H1 (cell line): ENCODE measurements around the gene EEPD1. TPM values are rescaled to one million over a fixed set of nuclear protein-coding genes. Genes with fewer than 3 reads are reported as not detected.

Experiments used
- CTCF ChIA-PET: fragments of 300-600 bp; sonication (Branson Sonifier 250); formaldehyde crosslinking; loops from one replicate; lab custom pipeline; 2021; ENCODE audit not compliant: partially characterized antibody; lab: Charles Lee
- POLR2A ChIA-PET: fragments of 300-600 bp; sonication (Branson Sonifier 250); formaldehyde crosslinking; loops from one replicate; lab custom pipeline; 2021; ENCODE audit warnings: inconsistent platforms; ENCODE audit not compliant: partially characterized antibody; lab: Charles Lee
- DNase-seq, 2 experiments: peaks; one replicate each; pipeline versions ENCODE4 v3.0.0 to v3.0.0-alpha.2; 2010 to 2022; ENCODE audit warnings: low spot score in 2 of 2, low read depth in 1 of 2, mixed read lengths in 1 of 2
- FAIRE-seq: peaks from 2 replicates; lab custom pipeline; 2011; peaks lifted over from hg19 to GRCh38; lab: Jason Lieb, UNC
- H2AFZ ChIP-seq: 2 replicates; pipeline ENCODE4 v1.8.1; 2012; ENCODE audit warnings: low read length, inconsistent platforms
- H2AK5ac ChIP-seq: 2 replicates; pipeline ENCODE4 v1.6.1; 2013; ENCODE audit warnings: low read depth, low read length
- H2BK120ac ChIP-seq: replicated peaks from 2 replicates; pipeline ENCODE3; 2013; ENCODE audit warnings: low read depth, low read length, inconsistent platforms
- H2BK12ac ChIP-seq: 2 replicates; pipeline ENCODE4 v1.6.1; 2013; ENCODE audit warnings: low read depth, low read length
- H2BK15ac ChIP-seq: 2 replicates; pipeline ENCODE4 v1.6.1; 2013; ENCODE audit warnings: low read length
- H2BK20ac ChIP-seq: 2 replicates; pipeline ENCODE4 v1.6.1; 2013; ENCODE audit warnings: low read length
- H2BK5ac ChIP-seq: 2 replicates; pipeline ENCODE4 v1.6.1; 2013; ENCODE audit warnings: low read depth, low read length
- H3K14ac ChIP-seq: 2 replicates; pipeline ENCODE4 v1.6.1; 2013; ENCODE audit warnings: inconsistent platforms; ENCODE audit not compliant: insufficient read length
- H3K18ac ChIP-seq: 2 replicates; pipeline ENCODE4 v1.6.1; 2013; ENCODE audit warnings: low read length; ENCODE audit errors: extremely low read depth
- H3K23ac ChIP-seq: 2 replicates; pipeline ENCODE4 v1.6.1; 2013; ENCODE audit warnings: inconsistent platforms; ENCODE audit not compliant: insufficient read length
- H3K23me2 ChIP-seq: 2 replicates; pipeline ENCODE4 v1.6.1; 2013; ENCODE audit warnings: low read depth, low read length
- H3K27ac ChIP-seq: 2 replicates; pipeline ENCODE4 v1.6.1; 2011; ENCODE audit warnings: low read depth, low read length, inconsistent platforms
- H3K27me3 ChIP-seq, 4 experiments: replicated peaks in 1 of 4; 1 replicate in 1 of 4; 2 replicates in 3 of 4; pipeline versions ENCODE4 v1.6.1 to v1.8.1; 2011 to 2013; ENCODE audit warnings: low read length in 3 of 4, mild to moderate bottlenecking in 3 of 4, inconsistent platforms in 2 of 4, mixed read lengths in 2 of 4, moderate library complexity in 1 of 4; ENCODE audit not compliant: control insufficient read depth in 3 of 4, insufficient read depth in 3 of 4; ENCODE audit errors: extremely low read depth in 1 of 4
- H3K36me3 ChIP-seq, 4 experiments: 2 replicates each; pipeline versions ENCODE4 v1.6.1 to v1.8.1; 2011 to 2013; ENCODE audit warnings: mild to moderate bottlenecking in 4 of 4, low read length in 3 of 4, moderate library complexity in 2 of 4, control low read depth in 1 of 4, inconsistent platforms in 1 of 4; ENCODE audit not compliant: insufficient read depth in 4 of 4, control insufficient read depth in 2 of 4
- H3K4ac ChIP-seq: replicated peaks from 2 replicates; pipeline ENCODE3; 2013; ENCODE audit warnings: low read length, low read depth, mixed read lengths, inconsistent platforms; ENCODE audit not compliant: insufficient read length
- H3K4me1 ChIP-seq, 4 experiments: replicated peaks in 1 of 4; 1 replicate in 1 of 4; 2 replicates in 3 of 4; pipeline versions ENCODE4 v1.6.1 to v1.8.1; 2011 to 2013; ENCODE audit warnings: low read length in 3 of 4, inconsistent platforms in 2 of 4, mixed read lengths in 1 of 4; ENCODE audit not compliant: insufficient read depth in 4 of 4, control insufficient read depth in 3 of 4
- H3K4me2 ChIP-seq, 2 experiments: 2 replicates each; pipeline versions ENCODE4 v1.6.1 to v1.8.1; 2011 to 2013; ENCODE audit warnings: low read depth in 2 of 2, low read length in 2 of 2, control low read depth in 1 of 2, inconsistent platforms in 1 of 2, mild to moderate bottlenecking in 1 of 2; ENCODE audit not compliant: insufficient read depth in 1 of 2
- H3K4me3 ChIP-seq, 4 experiments: fragments of 200-600, 300-600 bp in 1 of 4; sonication (generic), shearing (Covaris generic), sonication (Bioruptor Twin) in 1 of 4; 2 replicates each; pipeline versions ENCODE4 v1.5.1 to v1.8.1; 2011 to 2016; ENCODE audit warnings: low read length in 4 of 4, low read depth in 3 of 4, control low read depth in 2 of 4, inconsistent platforms in 2 of 4, mild to moderate bottlenecking in 2 of 4, mixed read lengths in 1 of 4, moderate library complexity in 1 of 4; ENCODE audit not compliant: insufficient read depth in 2 of 4; ENCODE audit errors: extremely low read depth in 1 of 4
- H3K56ac ChIP-seq: replicated peaks from 2 replicates; pipeline ENCODE3; 2013; ENCODE audit warnings: low read depth, mild to moderate bottlenecking, mixed read lengths, low read length, inconsistent platforms; ENCODE audit not compliant: insufficient read length
- H3K79me1 ChIP-seq: 2 replicates; pipeline ENCODE4 v1.6.1; 2013; ENCODE audit warnings: low read depth, low read length, control low read depth
- H3K79me2 ChIP-seq, 2 experiments: 2 replicates each; pipeline versions ENCODE4 v1.6.1 to v1.8.1; 2012 to 2013; ENCODE audit warnings: low read length in 2 of 2, mild to moderate bottlenecking in 2 of 2, inconsistent platforms in 1 of 2; ENCODE audit not compliant: insufficient read depth in 2 of 2, control insufficient read depth in 1 of 2
- H3K9ac ChIP-seq, 4 experiments: replicated peaks in 1 of 4; 1 replicate in 1 of 4; 2 replicates in 3 of 4; pipeline versions ENCODE4 v1.6.1 to v1.8.1; 2011 to 2013; ENCODE audit warnings: low read depth in 3 of 4, low read length in 3 of 4, control low read depth in 2 of 4, mild to moderate bottlenecking in 2 of 4, moderate library complexity in 2 of 4, inconsistent platforms in 1 of 4; ENCODE audit errors: extremely low read depth in 1 of 4
- H3K9me3 ChIP-seq, 2 experiments: 2 replicates each; pipeline versions ENCODE4 v1.6.1 to v1.8.1; 2012 to 2013; ENCODE audit warnings: mild to moderate bottlenecking in 2 of 2, moderate library complexity in 2 of 2, control low read depth in 1 of 2, inconsistent platforms in 1 of 2, low read depth in 1 of 2, low read length in 1 of 2, mixed read lengths in 1 of 2; ENCODE audit not compliant: insufficient read depth in 2 of 2
- H4K20me1 ChIP-seq, 2 experiments: replicated peaks in 1 of 2; 2 replicates each; pipeline versions ENCODE3 to v1.8.1; 2011 to 2013; ENCODE audit warnings: inconsistent platforms in 2 of 2, low read length in 2 of 2, mild to moderate bottlenecking in 1 of 2; ENCODE audit not compliant: insufficient read depth in 2 of 2, control insufficient read depth in 1 of 2
- H4K5ac ChIP-seq: 2 replicates; pipeline ENCODE4 v1.6.1; 2013; ENCODE audit warnings: low read length, low read depth, mixed read lengths, inconsistent platforms; ENCODE audit not compliant: insufficient read length
- H4K8ac ChIP-seq: 2 replicates; pipeline ENCODE4 v1.8.0; 2013; ENCODE audit warnings: mild to moderate bottlenecking, moderate library complexity, low read length, inconsistent platforms; ENCODE audit not compliant: insufficient read depth; ENCODE audit errors: extremely low read depth
- H4K91ac ChIP-seq: replicated peaks from 2 replicates; pipeline ENCODE3; 2013; ENCODE audit warnings: low read length, mixed read lengths, inconsistent platforms; ENCODE audit not compliant: insufficient read length
- RXRA ChIP-seq: IDR thresholded peaks from 2 replicates; pipeline ENCODE4 v1.6.1; 2011; ENCODE audit warnings: low read depth, mild to moderate bottlenecking, low read length, moderate library complexity; ENCODE audit not compliant: insufficient read depth
- SUZ12 ChIP-seq: fragments of 200-600 bp; sonication (generic); IDR thresholded peaks from 2 replicates; pipeline ENCODE4 v1.6.1; 2012; ENCODE audit warnings: mild to moderate bottlenecking, inconsistent platforms, low read length, moderate library complexity, mixed read lengths
- WGBS, 2 experiments: shearing (Covaris generic) in 1 of 2; methylation state at CpG; one replicate each; pipeline versions ENCODE4 v1.1.6 to v1.1.7; 2013 to 2015; ENCODE audit warnings: low lambda C conversion rate in 2 of 2, mixed read lengths in 2 of 2, inconsistent platforms in 1 of 2, low coverage in 1 of 2, missing lambda C conversion rate in 1 of 2; ENCODE audit not compliant: insufficient replicate concordance in 2 of 2, insufficient coverage in 1 of 2, insufficient read length in 1 of 2; ENCODE audit errors: extremely low coverage in 1 of 2, missing lambda C conversion rate in 1 of 2; 5-methylcytosine and 5-hydroxymethylcytosine counted together
- polyA plus RNA-seq, 7 experiments: library from polyadenylated mRNA; depleted of rRNA in 3 of 7; stranded (reverse) in 5 of 7; unstranded in 2 of 7; fragments of >200 nt in 5 of 7; fragments of 200-250 nt in 2 of 7; gene quantifications; 1 replicate in 5 of 7; 2 replicates in 1 of 7; 4 replicates in 1 of 7; pipeline versions ENCODE4 v1.2.1 to v1.2.3, GENCODE V29; 2011 to 2013; ENCODE audit warnings: missing spikeins in 2 of 7, mixed read lengths in 2 of 7
- total RNA-seq: library from RNA; stranded (reverse); fragmentation: NEBNext Ultra II Directional; extraction: Animal tissue kit (Norgen Biotek cat#: 25700); gene quantifications from 2 replicates; pipeline ENCODE4 v1.2.1, GENCODE V29; 2021

Gene EEPD1
- total and polyA plus RNA-seq, 2 of the 8 experiments (the other 6 are each of a cell fraction or from before 2014, with no cell fraction given) = 3.1 to 7.8 TPM

DNA sequence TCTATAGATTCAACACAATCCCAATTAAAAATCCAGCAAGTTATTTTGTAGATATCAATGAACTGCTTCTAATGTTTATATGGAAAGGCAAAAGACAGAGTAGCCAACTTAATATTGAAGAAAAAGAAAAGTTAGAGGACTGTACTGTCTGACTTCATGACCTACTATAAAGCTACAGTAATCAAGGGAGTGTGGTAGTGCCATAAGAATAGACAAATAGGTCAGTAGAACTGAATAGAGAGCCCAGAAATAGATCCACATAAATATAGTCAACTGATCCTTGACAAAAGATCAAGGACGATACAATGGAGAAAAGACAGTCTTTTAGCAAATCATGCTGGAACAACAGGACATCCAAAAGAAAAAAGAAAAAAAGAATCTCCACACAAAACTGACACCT is 7.4 kb upstream of the EEPD1 start:
- H4K5ac ChIP-seq = no peak overlapping the region
- FAIRE-seq = no peak

More for the DNA sequence above, 7.4 kb upstream of the EEPD1 start:
- H3K4ac ChIP-seq = no peak overlapping the region
- H3K23ac ChIP-seq = no peak overlapping the region
- WGBS, 2 experiments = 81% methylated on average over 1 of the region's 1 CpG; no CpG with 5 or more reads in 1 of the 2 experiments
- no peak overlapping the region for H2BK5ac ChIP-seq
- no peaks in the 10 kb centered on the region for H3K23me2 ChIP-seq
- H2BK20ac ChIP-seq = no peak overlapping the region
- no peaks in the 10 kb centered on the region for H3K79me1 ChIP-seq
- ChIA-PET POLR2A (no interaction called here), CTCF (interaction anchor here (0.6 kb wide), 1 partner anchor 289 kb away, joined by 4 read pairs; no protein-coding TSS in a partner anchor)
- no peak overlapping the region for H4K91ac ChIP-seq
- H2BK12ac ChIP-seq = no peak overlapping the region
- no peak overlapping the region for H3K18ac ChIP-seq
- H3K4me1 ChIP-seq = no peaks in the 10 kb centered on the region
- no peak overlapping the region for H2AFZ ChIP-seq
- H3K4me2 ChIP-seq = no peak overlapping the region
- H4K20me1 ChIP-seq = no peaks in the 10 kb centered on the region
- H3K56ac ChIP-seq = no peak overlapping the region
- no peak overlapping the region for H3K27ac ChIP-seq
- no peak overlapping the region for H3K9ac ChIP-seq
- H2AK5ac ChIP-seq = no peak overlapping the region
- DNase-seq = no peak
- no peak overlapping the region for H3K14ac ChIP-seq
- no peak overlapping the region for H4K8ac ChIP-seq
- no peak overlapping the region for H2BK15ac ChIP-seq
- peaks cover 0 to 4% of the 10 kb centered on the region in 2 experiments; a peak in 1 of 4 replicates for H3K9me3 ChIP-seq
- no peaks in the 10 kb centered on the region for H3K27me3 ChIP-seq
- H3K4me3 ChIP-seq = no peak overlapping the region
- no peaks in the 10 kb centered on the region for H3K79me2 ChIP-seq
- no peak for TF ChIP-seq RXRA
- no peak for TF ChIP-seq SUZ12
- H2BK120ac ChIP-seq = no peak overlapping the region
- H3K36me3 ChIP-seq = no peaks in the 10 kb centered on the region
